ENCODE results near the gene NTN1.

DNA sequence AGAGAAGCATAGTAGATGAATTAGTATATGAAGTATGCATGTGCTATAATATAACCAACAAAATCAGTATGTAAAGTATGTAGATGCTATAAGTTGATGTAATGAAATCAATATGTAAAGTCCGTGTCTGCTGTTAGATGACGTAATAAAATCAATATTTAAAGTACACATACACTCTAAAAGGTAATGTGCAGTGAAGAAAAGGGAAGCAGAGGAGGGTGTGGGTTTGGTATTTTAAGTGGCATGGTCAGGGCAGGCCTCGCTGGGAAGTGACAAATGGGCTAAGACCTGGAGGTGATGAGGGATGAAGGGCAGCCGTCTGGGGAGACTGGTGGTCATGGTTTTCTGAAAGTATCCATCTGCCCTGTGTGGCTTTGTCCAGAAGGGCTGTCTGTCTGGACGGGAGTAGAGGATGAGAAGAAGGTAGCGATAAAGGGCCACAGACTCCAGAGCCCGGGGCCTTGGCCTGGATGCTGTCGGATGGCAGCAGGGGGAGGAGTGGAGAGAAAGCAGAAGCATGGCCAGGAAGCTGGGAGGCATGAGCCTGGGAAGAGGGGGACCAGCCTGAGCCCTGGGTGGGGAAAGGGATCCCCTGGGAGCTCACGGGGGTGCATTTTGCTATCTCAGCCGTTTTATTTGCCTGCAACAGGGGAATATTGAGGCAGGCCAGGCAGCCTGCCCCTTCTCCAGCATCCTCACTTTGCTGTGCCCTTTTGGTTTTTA is 121.6 kb downstream of the NTN1 start:
- TF ChIP-seq, protein P1, sequence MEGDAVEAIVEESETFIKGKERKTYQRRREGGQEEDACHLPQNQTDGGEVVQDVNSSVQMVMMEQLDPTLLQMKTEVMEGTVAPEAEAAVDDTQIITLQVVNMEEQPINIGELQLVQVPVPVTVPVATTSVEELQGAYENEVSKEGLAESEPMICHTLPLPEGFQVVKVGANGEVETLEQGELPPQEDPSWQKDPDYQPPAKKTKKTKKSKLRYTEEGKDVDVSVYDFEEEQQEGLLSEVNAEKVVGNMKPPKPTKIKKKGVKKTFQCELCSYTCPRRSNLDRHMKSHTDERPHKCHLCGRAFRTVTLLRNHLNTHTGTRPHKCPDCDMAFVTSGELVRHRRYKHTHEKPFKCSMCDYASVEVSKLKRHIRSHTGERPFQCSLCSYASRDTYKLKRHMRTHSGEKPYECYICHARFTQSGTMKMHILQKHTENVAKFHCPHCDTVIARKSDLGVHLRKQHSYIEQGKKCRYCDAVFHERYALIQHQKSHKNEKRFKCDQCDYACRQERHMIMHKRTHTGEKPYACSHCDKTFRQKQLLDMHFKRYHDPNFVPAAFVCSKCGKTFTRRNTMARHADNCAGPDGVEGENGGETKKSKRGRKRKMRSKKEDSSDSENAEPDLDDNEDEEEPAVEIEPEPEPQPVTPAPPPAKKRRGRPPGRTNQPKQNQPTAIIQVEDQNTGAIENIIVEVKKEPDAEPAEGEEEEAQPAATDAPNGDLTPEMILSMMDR (IDR thresholded peaks at IDR 0.05) = no peak
- TF ChIP-seq POLR2A (IDR thresholded peaks at IDR 0.05) = no peak
